H9 (cell line): ENCODE data around the gene SYNPO2. TPM values are rescaled to one million over a fixed set of nuclear protein-coding genes. Genes with fewer than 3 reads are reported as not detected.
"Not testable (repeated sequence)": the region's sequence is repeated elsewhere in the genome, so short reads cannot be mapped to it uniquely, and the experiment has no call there.

Source experiments
- DNase-seq: peaks from one replicate; pipeline ENCODE4 v3.0.0-alpha.2; 2017
- H2AFZ ChIP-seq: one replicate; pipeline ENCODE4 v1.6.1; 2013; ENCODE audit warnings: mild to moderate bottlenecking, low read length, control low read depth, moderate library complexity
- H2AK5ac ChIP-seq: 2 replicates; pipeline ENCODE4 v1.6.1; 2013; ENCODE audit warnings: low read length, control low read depth, mixed read lengths; ENCODE audit not compliant: insufficient read length
- H2BK120ac ChIP-seq: one replicate; pipeline ENCODE4 v1.6.1; 2013; ENCODE audit warnings: low read depth, mild to moderate bottlenecking, low read length, control low read depth, inconsistent platforms; ENCODE audit not compliant: poor library complexity, severe bottlenecking
- H2BK12ac ChIP-seq: 2 replicates; pipeline ENCODE4 v1.6.1; 2013; ENCODE audit warnings: low read length, control low read depth, mixed read lengths, low read depth; ENCODE audit not compliant: insufficient read length
- H2BK15ac ChIP-seq: 2 replicates; pipeline ENCODE4 v1.6.1; 2013; ENCODE audit warnings: low read depth, low read length, control low read depth
- H2BK20ac ChIP-seq: one replicate; pipeline ENCODE4 v1.6.1; 2013; ENCODE audit warnings: low read depth, mild to moderate bottlenecking, low read length, control low read depth, inconsistent platforms; ENCODE audit not compliant: poor library complexity, severe bottlenecking
- H2BK5ac ChIP-seq: 2 replicates; pipeline ENCODE4 v1.6.1; 2013; ENCODE audit warnings: low read length, control low read depth, mixed read lengths; ENCODE audit not compliant: insufficient read length
- H3K14ac ChIP-seq: 2 replicates; pipeline ENCODE4 v1.6.1; 2013; ENCODE audit warnings: low read length, control low read depth; ENCODE audit not compliant: insufficient read depth
- H3K18ac ChIP-seq: 2 replicates; pipeline ENCODE4 v1.6.1; 2013; ENCODE audit warnings: low read depth, mild to moderate bottlenecking, mixed read lengths, low read length, control low read depth; ENCODE audit not compliant: insufficient read length
- H3K23ac ChIP-seq: 2 replicates; pipeline ENCODE4 v1.6.1; 2013; ENCODE audit warnings: low read length, control low read depth, mixed read lengths, low read depth; ENCODE audit not compliant: insufficient read length
- H3K23me2 ChIP-seq: 2 replicates; pipeline ENCODE4 v1.6.1; 2013; ENCODE audit warnings: low read depth, mild to moderate bottlenecking, mixed read lengths, low read length, control low read depth; ENCODE audit not compliant: insufficient read length, poor library complexity, severe bottlenecking
- H3K27ac ChIP-seq: 2 replicates; pipeline ENCODE4 v1.5.1; 2013; ENCODE audit warnings: low read length, control low read depth, mixed read lengths, low read depth; ENCODE audit not compliant: insufficient read length
- H3K27me3 ChIP-seq: 2 replicates; pipeline ENCODE4 v1.6.1; 2013; ENCODE audit warnings: low read length, control low read depth, inconsistent platforms; ENCODE audit not compliant: insufficient read depth
- H3K4ac ChIP-seq: 2 replicates; pipeline ENCODE4 v1.6.1; 2013; ENCODE audit warnings: low read depth, mild to moderate bottlenecking, control low read depth, inconsistent platforms, low read length, moderate library complexity
- H3K4me1 ChIP-seq: 2 replicates; pipeline ENCODE4 v1.6.1; 2013; ENCODE audit warnings: low read length, control low read depth, inconsistent platforms; ENCODE audit not compliant: insufficient read depth
- H3K4me2 ChIP-seq: 2 replicates; pipeline ENCODE4 v1.6.1; 2013; ENCODE audit warnings: low read length, control low read depth, mixed read lengths; ENCODE audit not compliant: insufficient read length, insufficient read depth
- H3K56ac ChIP-seq: 2 replicates; pipeline ENCODE4 v1.6.1; 2013; ENCODE audit warnings: low read depth, mild to moderate bottlenecking, mixed read lengths, low read length, control low read depth; ENCODE audit not compliant: insufficient read length
- H3K79me1 ChIP-seq: 2 replicates; pipeline ENCODE4 v1.6.1; 2013; ENCODE audit warnings: low read depth, mild to moderate bottlenecking, moderate library complexity, low read length, control low read depth, inconsistent platforms; ENCODE audit not compliant: insufficient read depth, poor library complexity, severe bottlenecking
- H3K79me2 ChIP-seq: 2 replicates; pipeline ENCODE4 v1.6.1; 2013; ENCODE audit warnings: low read length, control low read depth, inconsistent platforms; ENCODE audit not compliant: insufficient read depth
- H3K9ac ChIP-seq: 2 replicates; pipeline ENCODE4 v1.6.1; 2013; ENCODE audit warnings: low read length, control low read depth, mixed read lengths; ENCODE audit not compliant: insufficient read length; ENCODE audit errors: extremely low read depth
- H3K9me3 ChIP-seq: one replicate; pipeline ENCODE4 v1.6.1; 2013; ENCODE audit warnings: low read depth, low read length, inconsistent platforms; ENCODE audit not compliant: control insufficient read depth
- H3T11ph ChIP-seq: one replicate; pipeline ENCODE4 v1.6.1; 2013; ENCODE audit warnings: mild to moderate bottlenecking, low read length, control low read depth, inconsistent platforms
- H4K20me1 ChIP-seq: one replicate; pipeline ENCODE4 v1.6.1; 2013; ENCODE audit not compliant: control insufficient read depth, insufficient read length, insufficient read depth
- H4K5ac ChIP-seq: 2 replicates; pipeline ENCODE4 v1.6.1; 2013; ENCODE audit warnings: low read depth, mild to moderate bottlenecking, mixed read lengths, low read length, control low read depth; ENCODE audit not compliant: insufficient read length
- H4K8ac ChIP-seq: replicated peaks from 2 replicates; pipeline ENCODE4 v1.6.1; 2013; ENCODE audit warnings: low read length, control low read depth, mixed read lengths, low read depth; ENCODE audit not compliant: insufficient read length
- H4K91ac ChIP-seq: 2 replicates; pipeline ENCODE4 v1.6.1; 2013; ENCODE audit warnings: low read depth, mild to moderate bottlenecking, moderate library complexity, mixed read lengths, low read length, control low read depth; ENCODE audit not compliant: insufficient read length
- H3K27ac Mint-ChIP-seq, 3 experiments: 2 replicates in 2 of 3; 3 replicates in 1 of 3; pipeline ENCODE4 v1.8.0; 2020 to 2021; ENCODE audit warnings: mixed read lengths in 3 of 3, mild to moderate bottlenecking in 1 of 3, moderate library complexity in 1 of 3
- H3K27me3 Mint-ChIP-seq: 2 replicates; pipeline ENCODE4 v1.8.0; 2021; ENCODE audit warnings: low read depth, mild to moderate bottlenecking, moderate library complexity, mixed read lengths
- H3K36me3 Mint-ChIP-seq, 3 experiments: 2 replicates in 2 of 3; 3 replicates in 1 of 3; pipeline ENCODE4 v1.8.0; 2020 to 2021; ENCODE audit warnings: low read depth in 3 of 3, mixed read lengths in 3 of 3; ENCODE audit not compliant: insufficient read depth in 1 of 3
- H3K4me1 Mint-ChIP-seq, 2 experiments: 2 replicates each; pipeline ENCODE4 v1.8.0; 2020; ENCODE audit warnings: mixed read lengths in 2 of 2
- H3K4me3 Mint-ChIP-seq, 2 experiments: 2 replicates in 1 of 2; 3 replicates in 1 of 2; pipeline ENCODE4 v1.8.0; 2020 to 2021; ENCODE audit warnings: mild to moderate bottlenecking in 2 of 2, mixed read lengths in 2 of 2, moderate library complexity in 1 of 2
- H3K9me3 Mint-ChIP-seq, 2 experiments: 2 replicates in 1 of 2; 3 replicates in 1 of 2; pipeline ENCODE4 v1.8.0; 2020; ENCODE audit warnings: mild to moderate bottlenecking in 2 of 2, mixed read lengths in 2 of 2, moderate library complexity in 1 of 2
- WGBS: extraction: QIAGEN DNeasy Blood & Tissue Kit; methylation state at CpG from one replicate; pipeline ENCODE4 v1.1.7; 2013; ENCODE audit warnings: missing lambda C conversion rate, low lambda C conversion rate, mixed read lengths; ENCODE audit not compliant: insufficient read length; ENCODE audit errors: extremely low coverage; 5-methylcytosine and 5-hydroxymethylcytosine counted together
- total RNA-seq: library from RNA; stranded (reverse); gene quantifications from 2 replicates; pipeline ENCODE4 v1.2.1, GENCODE V29; 2021
- TF ChIP-seq, protein P1 (sequence below): fragments of 200-600 bp; sonication (generic); conservative IDR thresholded peaks from 3 replicates; pipeline ENCODE4 v1.8.0; 2021; ENCODE audit warnings: antibody characterized with exemption, mild to moderate bottlenecking

The SYNPO2 gene
- total RNA-seq, 1 experiment from 2014 or later: 1.1 TPM

DNA sequence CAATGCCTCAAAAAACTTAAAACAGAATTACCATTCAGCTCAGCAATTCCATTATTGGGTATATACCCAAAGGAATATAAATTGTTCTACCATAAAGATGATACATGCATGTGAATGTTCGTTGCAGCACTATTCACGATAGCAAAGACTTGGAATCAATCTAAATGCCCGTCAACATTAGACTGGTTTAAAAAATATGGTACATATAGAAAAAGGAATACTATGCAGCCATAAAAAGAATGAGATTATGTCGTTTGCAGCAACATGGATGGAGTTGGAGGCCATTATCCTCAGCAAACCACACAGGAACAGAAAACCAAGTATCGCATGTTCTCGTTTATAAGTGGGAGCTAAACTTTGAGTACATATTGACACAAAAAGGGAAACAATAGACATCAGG is 10.9 kb upstream of the SYNPO2 start:
- H4K5ac ChIP-seq: no peak overlapping the region
- Mint-ChIP-seq H3K4me1 (peaks cover 17% of the 10 kb centered on the region in 2 experiments), H3K27ac (no peak overlapping the region), H3K27me3 (no peaks in the 10 kb centered on the region), H3K36me3 (peaks cover 17 to 20% (median 17%) of the 10 kb centered on the region in 3 experiments), H3K4me3 (no peak overlapping the region), H3K9me3 (peaks cover 18 to 26% of the 10 kb centered on the region in 2 experiments)
- no peak overlapping the region for H2BK15ac ChIP-seq
- TF ChIP-seq, protein P1, sequence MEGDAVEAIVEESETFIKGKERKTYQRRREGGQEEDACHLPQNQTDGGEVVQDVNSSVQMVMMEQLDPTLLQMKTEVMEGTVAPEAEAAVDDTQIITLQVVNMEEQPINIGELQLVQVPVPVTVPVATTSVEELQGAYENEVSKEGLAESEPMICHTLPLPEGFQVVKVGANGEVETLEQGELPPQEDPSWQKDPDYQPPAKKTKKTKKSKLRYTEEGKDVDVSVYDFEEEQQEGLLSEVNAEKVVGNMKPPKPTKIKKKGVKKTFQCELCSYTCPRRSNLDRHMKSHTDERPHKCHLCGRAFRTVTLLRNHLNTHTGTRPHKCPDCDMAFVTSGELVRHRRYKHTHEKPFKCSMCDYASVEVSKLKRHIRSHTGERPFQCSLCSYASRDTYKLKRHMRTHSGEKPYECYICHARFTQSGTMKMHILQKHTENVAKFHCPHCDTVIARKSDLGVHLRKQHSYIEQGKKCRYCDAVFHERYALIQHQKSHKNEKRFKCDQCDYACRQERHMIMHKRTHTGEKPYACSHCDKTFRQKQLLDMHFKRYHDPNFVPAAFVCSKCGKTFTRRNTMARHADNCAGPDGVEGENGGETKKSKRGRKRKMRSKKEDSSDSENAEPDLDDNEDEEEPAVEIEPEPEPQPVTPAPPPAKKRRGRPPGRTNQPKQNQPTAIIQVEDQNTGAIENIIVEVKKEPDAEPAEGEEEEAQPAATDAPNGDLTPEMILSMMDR: no peak
- no peak overlapping the region for H3T11ph ChIP-seq
- WGBS: no CpG with 5 or more reads among the region's 6 CpGs
- no peak overlapping the region for H3K4me2 ChIP-seq
- peaks cover 5% of the 10 kb centered on the region; the same call in 1 of the 2 replicates for H3K4me1 ChIP-seq
- H2AFZ ChIP-seq: no peak overlapping the region
- H4K8ac ChIP-seq: no peak overlapping the region
- no peaks in the 10 kb centered on the region for H3K79me1 ChIP-seq
- H3K79me2 ChIP-seq: no peaks in the 10 kb centered on the region
- H2BK12ac ChIP-seq: no peak overlapping the region
- no peak overlapping the region for H3K4ac ChIP-seq
- no peak overlapping the region for H3K14ac ChIP-seq
- no peak overlapping the region for H3K23ac ChIP-seq
- no peak overlapping the region for H3K9ac ChIP-seq
- no peaks in the 10 kb centered on the region for H3K23me2 ChIP-seq
- no peak overlapping the region for H3K18ac ChIP-seq
- no peaks in the 10 kb centered on the region for H3K27me3 ChIP-seq
- H2BK5ac ChIP-seq: no peak overlapping the region
- H3K27ac ChIP-seq: no peak overlapping the region
- H4K20me1 ChIP-seq: no peaks in the 10 kb centered on the region
- H2AK5ac ChIP-seq: no peak overlapping the region
- no peak for DNase-seq
- no peak overlapping the region for H4K91ac ChIP-seq
- no peak overlapping the region for H3K56ac ChIP-seq
- H3K9me3 ChIP-seq: no peaks in the 10 kb centered on the region
- no peak overlapping the region for H2BK20ac ChIP-seq
- H2BK120ac ChIP-seq: no peak overlapping the region

DNA sequence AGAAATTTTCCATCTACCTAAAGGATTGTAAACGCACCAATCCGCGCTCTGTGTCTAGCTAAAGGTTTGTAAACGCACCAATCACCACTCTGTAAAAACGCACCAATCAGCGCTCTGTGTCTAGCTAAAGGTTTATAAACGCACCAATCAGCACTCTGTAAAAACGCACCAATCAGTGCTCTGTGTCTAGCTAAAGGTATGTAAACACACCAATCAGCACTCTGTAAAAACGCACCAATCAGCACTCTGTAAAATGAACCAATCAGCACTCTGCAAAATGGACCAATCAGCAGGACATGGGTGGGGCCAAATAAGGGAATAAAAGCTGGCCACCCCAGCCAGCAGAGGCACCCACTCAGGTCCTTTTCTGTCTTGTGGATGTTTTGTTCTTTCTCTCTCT is 10.1 kb upstream of the SYNPO2 start:
- H4K91ac ChIP-seq, H3K27ac ChIP-seq, H4K20me1 ChIP-seq, H2AK5ac ChIP-seq, H3K4me3 Mint-ChIP-seq, H3K18ac ChIP-seq, H3K56ac ChIP-seq, H3T11ph ChIP-seq, H3K4me2 ChIP-seq, H3K27me3 ChIP-seq, H4K8ac ChIP-seq, H3K79me2 ChIP-seq, DNase-seq, H2BK15ac ChIP-seq, H3K9ac ChIP-seq, H3K27me3 Mint-ChIP-seq, H3K14ac ChIP-seq, H4K5ac ChIP-seq, H3K23me2 ChIP-seq, H3K79me1 ChIP-seq, H2BK120ac ChIP-seq, H3K4ac ChIP-seq, H2AFZ ChIP-seq, H2BK5ac ChIP-seq, H3K9me3 ChIP-seq, H3K23ac ChIP-seq, H3K4me1 ChIP-seq, H2BK20ac ChIP-seq, H2BK12ac ChIP-seq, H3K27ac Mint-ChIP-seq: not testable (repeated sequence)
- H3K9me3 Mint-ChIP-seq: peaks cover 17 to 24% of the 10 kb centered on the region in 2 experiments
- peaks cover 17 to 20% (median 17%) of the 10 kb centered on the region in 3 experiments for H3K36me3 Mint-ChIP-seq
- peaks cover 17% of the 10 kb centered on the region in 2 experiments for H3K4me1 Mint-ChIP-seq
- no CpG with 5 or more reads among the region's 9 CpGs for WGBS
